Stomach (tissue), 4 donors: Measurements from ENCODE around the gene AATF.

Source experiments
- CTCF ChIP-seq, 7 experiments: fragments of 450-650 bp in 4 of 7; fragments of 200-600 bp in 3 of 7; sonication (generic) in 3 of 7; IDR thresholded peaks; one replicate each; pipeline ENCODE4 v1.5.1; 2016 to 2019; ENCODE audit warnings: antibody characterized with exemption in 7 of 7, control low read depth in 2 of 7, mild to moderate bottlenecking in 1 of 7
- EP300 ChIP-seq: sonication (generic); formaldehyde crosslinking; IDR thresholded peaks from one replicate; pipeline ENCODE4 v1.6.1; 2017; ENCODE audit warnings: antibody characterized with exemption
- POLR2A ChIP-seq, 4 donors: fragments of 450-650 bp; IDR thresholded peaks; one replicate each; pipeline ENCODE4 v1.6.1; 2016; ENCODE audit warnings: antibody characterized with exemption in 4 of 4, control low read depth in 2 of 4, mild to moderate bottlenecking in 1 of 4, moderate library complexity in 1 of 4
- POLR2AphosphoS5 ChIP-seq, 3 donors: sonication (generic); formaldehyde crosslinking; IDR thresholded peaks; one replicate each; pipeline ENCODE4 v1.6.1; 2016; ENCODE audit warnings: antibody characterized with exemption in 3 of 3

- TF ChIP-seq CTCF (IDR thresholded peaks at IDR 0.05), result no peak
- TF ChIP-seq POLR2A (IDR thresholded peaks at IDR 0.05), result no peak
- TF ChIP-seq POLR2AphosphoS5 (IDR thresholded peaks at IDR 0.05), result no peak
- TF ChIP-seq EP300, result no peak
Measured at GRCh38 chr17:36932694-36933511, 15.9 kb upstream of the AATF start.
